Ovary (tissue), 9 donors: Measurements from ENCODE around the gene BUB1B. TPM values are rescaled to one million over a fixed set of nuclear protein-coding genes. Genes with fewer than 3 reads are reported as not detected.

Experiments used
- DNase-seq, 5 donors: peaks; one replicate each; pipeline ENCODE4 v3.0.0-alpha.2; 2019 to 2020
- H3K27ac ChIP-seq, 2 donors: fragments of 200-600 bp; one replicate each; pipeline versions ENCODE4 v1.5.1 to v1.8.0; 2019 to 2022
- H3K27me3 ChIP-seq: fragments of 200-600 bp; one replicate; pipeline ENCODE4 v1.8.0; 2022
- H3K36me3 ChIP-seq: fragments of 200-600 bp; sonication (generic); one replicate; pipeline ENCODE4 v1.5.1; 2019
- H3K4me1 ChIP-seq: one replicate; pipeline ENCODE4 v1.8.1; 2013; ENCODE audit warnings: mild to moderate bottlenecking, moderate library complexity; ENCODE audit not compliant: insufficient read depth
- H3K4me3 ChIP-seq: fragments of 200-600 bp; sonication (generic); one replicate; pipeline ENCODE4 v1.5.1; 2017
- H3K9me3 ChIP-seq, 2 donors: fragments of 200-600 bp in 1 of 2; sonication (generic) in 1 of 2; one replicate each; pipeline versions ENCODE4 v1.5.1 to v1.8.1; 2013 to 2019; ENCODE audit warnings: mild to moderate bottlenecking in 1 of 2, moderate library complexity in 1 of 2
- EP300 ChIP-seq: sonication (generic); formaldehyde crosslinking; IDR thresholded peaks from one replicate; pipeline ENCODE4 v1.6.1; 2017; ENCODE audit warnings: antibody characterized with exemption
- POLR2A ChIP-seq: fragments of 450-650 bp; IDR thresholded peaks from one replicate; pipeline ENCODE4 v1.6.1; 2017; ENCODE audit warnings: antibody characterized with exemption, mild to moderate bottlenecking, moderate library complexity
- WGBS, 3 donors: extraction: QIAGEN DNeasy Blood & Tissue Kit in 1 of 3; methylation state at CpG; one replicate each; pipeline versions ENCODE4 v1.1.5 to v1.1.7; 2013 to 2017; 5-methylcytosine and 5-hydroxymethylcytosine counted together
- intact Hi-C, 4 donors: fragments of 100-400 bp; cut with DNase I; formaldehyde crosslinking; loops; one replicate each; pipeline versions ENCODE4 v1.11.0 to v1.15.1; 2022 to 2023
- polyA plus RNA-seq, 2 donors: library from polyadenylated mRNA; stranded (reverse); fragments of 200-250 nt in 1 of 2; fragments of 350-450 nt in 1 of 2; fragmentation: Illumina TruSeq in 1 of 2; extraction: RNeasy Lipid Tissue Mini Kit (QIAGEN cat#74804) in 1 of 2; gene quantifications; one replicate each; pipeline ENCODE4 v1.2.3, GENCODE V29; 2013 to 2014
- total RNA-seq, 7 donors: library from RNA; depleted of rRNA in 2 of 7; stranded (reverse); fragments of >200 nt in 2 of 7; fragmentation: NEBNext Ultra II Directional in 3 of 7; extraction: Animal tissue kit (Norgen Biotek cat#: 25700) in 3 of 7; gene quantifications; one replicate each; pipeline versions ENCODE4 v1.1.0 to v1.2.4, GENCODE V29; 2016 to 2023
- TF ChIP-seq, protein P1 (sequence below), 3 donors: fragments of 450-650 bp in 2 of 3; fragments of 200-600 bp in 1 of 3; IDR thresholded peaks; one replicate each; pipeline versions ENCODE4 v1.5.1 to v1.8.0; 2016 to 2022; ENCODE audit warnings: antibody characterized with exemption in 3 of 3, mild to moderate bottlenecking in 1 of 3
- donor health status: DM: no; HTN: no; CAD: no; lungs with moderate emphysema.
- donor health status: DM: no; HTN: no; CAD: no.
- donor health status: Bipolar disorder and iron deficiency.
- donor health status: DM: yes; HTN: yes; CAD: no.
- donor health status: DM: no; HTN: no; CAD: no.
- donor health status: DM: yes; HTN: yes; CAD: no.

BUB1B gene
- total and polyA plus RNA-seq, 9 donors, result 0.43 to 2.4 (median 1.2) TPM; not detected in 1

- TF ChIP-seq POLR2A (no peak), EP300 (no peak)
- TF ChIP-seq, protein P1, sequence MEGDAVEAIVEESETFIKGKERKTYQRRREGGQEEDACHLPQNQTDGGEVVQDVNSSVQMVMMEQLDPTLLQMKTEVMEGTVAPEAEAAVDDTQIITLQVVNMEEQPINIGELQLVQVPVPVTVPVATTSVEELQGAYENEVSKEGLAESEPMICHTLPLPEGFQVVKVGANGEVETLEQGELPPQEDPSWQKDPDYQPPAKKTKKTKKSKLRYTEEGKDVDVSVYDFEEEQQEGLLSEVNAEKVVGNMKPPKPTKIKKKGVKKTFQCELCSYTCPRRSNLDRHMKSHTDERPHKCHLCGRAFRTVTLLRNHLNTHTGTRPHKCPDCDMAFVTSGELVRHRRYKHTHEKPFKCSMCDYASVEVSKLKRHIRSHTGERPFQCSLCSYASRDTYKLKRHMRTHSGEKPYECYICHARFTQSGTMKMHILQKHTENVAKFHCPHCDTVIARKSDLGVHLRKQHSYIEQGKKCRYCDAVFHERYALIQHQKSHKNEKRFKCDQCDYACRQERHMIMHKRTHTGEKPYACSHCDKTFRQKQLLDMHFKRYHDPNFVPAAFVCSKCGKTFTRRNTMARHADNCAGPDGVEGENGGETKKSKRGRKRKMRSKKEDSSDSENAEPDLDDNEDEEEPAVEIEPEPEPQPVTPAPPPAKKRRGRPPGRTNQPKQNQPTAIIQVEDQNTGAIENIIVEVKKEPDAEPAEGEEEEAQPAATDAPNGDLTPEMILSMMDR (IDR thresholded peaks at IDR 0.05), result no peak
- DNase-seq, result no peak
- peak overlapping the region; percentile 41 for H3K4me3 ChIP-seq
- intact Hi-C loops, result no loop called here
- peaks cover 8% of the 10 kb centered on the region for H3K4me1 ChIP-seq
- H3K27ac ChIP-seq, result no peak overlapping the region
- no peaks in the 10 kb centered on the region for H3K27me3 ChIP-seq
- no peaks in the 10 kb centered on the region for H3K9me3 ChIP-seq
- no peaks in the 10 kb centered on the region for H3K36me3 ChIP-seq
- WGBS, 3 donors, result 19 to 35% (median 33%) methylated on average over 14 to 27 of the region's 27 CpGs
Observed at GRCh38 chr15:40252141-40252437, 91.2 kb downstream of the BUB1B start.

DNA sequence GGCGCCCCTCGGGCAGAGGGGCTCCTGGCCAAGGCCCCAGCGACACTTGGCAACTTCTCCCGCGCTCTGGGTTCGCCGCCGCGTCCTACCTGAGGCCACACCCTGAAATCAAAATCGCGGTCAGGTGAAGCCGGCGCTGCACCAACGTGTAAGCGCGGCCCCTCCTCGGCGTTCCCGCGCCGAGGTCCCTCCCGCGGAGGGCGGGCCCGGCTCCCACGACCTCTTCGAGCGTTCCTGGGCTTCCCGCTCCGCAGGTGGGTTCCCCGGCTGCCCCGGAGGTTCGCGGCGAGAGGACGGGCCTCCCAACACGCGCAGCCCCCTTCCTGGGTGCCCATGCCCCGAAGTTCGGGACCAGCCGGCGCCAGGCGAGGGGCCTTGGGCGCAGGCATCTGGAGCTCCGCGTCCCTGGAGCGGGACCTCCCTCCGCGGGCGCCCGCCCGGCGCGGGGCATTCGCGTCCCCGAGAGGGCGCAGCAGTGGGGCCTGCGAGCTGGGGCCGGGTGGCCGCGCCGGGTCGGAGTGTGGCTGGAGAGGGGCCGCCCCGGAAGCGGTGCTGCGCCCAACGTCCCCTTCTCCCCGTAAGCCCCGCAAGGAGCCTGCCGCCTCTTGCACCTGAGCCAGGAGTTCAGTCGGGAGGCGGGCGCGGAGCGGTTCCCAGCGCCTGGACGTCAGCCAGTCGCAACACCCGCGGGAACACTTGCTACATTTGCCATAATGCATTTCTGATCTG, 91.7 kb downstream of the BUB1B start:
- Histone ChIP-seq H3K9me3 (no peaks in the 10 kb centered on the region), H3K36me3 (no peaks in the 10 kb centered on the region), H3K27ac (no peak overlapping the region), H3K4me3 (peak overlapping the region; percentile 41), H3K4me1 (peaks cover 8% of the 10 kb centered on the region), H3K27me3 (no peaks in the 10 kb centered on the region)
- DNase-seq, result peak in 3 of 5 donors; percentile 33 to 60 (median 42)
- no peak for TF ChIP-seq POLR2A
- TF ChIP-seq, protein P1 (IDR thresholded peaks at IDR 0.05), result peak in 1 of 3 donors; percentile 15
- 1 to 3% (median 1%) methylated on average over 25 to 82 of the region's 82 CpGs for WGBS, 3 donors
- intact Hi-C loops, result no loop called here

DNA sequence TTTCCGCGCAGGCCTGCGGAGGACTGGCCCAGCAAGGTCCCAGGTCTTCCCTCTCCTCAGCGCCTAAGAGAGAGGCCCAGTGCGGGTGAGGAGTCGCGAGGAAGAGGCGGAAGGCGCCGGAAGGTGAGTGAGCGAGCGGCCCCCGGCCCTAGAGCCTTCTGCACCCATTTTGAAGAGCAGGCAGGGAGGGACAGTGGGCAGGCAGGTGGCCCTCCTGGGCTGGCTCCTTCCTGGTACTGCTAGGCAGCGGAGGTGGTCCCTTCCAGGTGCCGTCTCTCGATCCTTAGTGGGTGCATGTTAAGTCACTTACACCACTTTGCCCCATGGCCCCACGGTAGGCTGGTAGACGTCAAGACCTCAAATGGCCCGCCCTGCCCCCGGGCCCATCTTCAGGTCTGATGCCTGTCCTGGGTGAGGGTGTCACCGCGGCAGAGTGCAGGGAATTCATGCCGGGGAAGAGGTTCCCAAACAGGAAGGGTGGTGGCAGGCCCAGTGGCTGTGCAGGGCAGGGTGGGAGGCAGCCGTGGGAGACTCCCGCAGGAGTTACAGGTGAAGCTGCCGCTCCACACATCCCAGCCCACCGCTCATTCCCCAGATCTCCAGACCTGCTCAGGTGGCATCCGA, 92.4 kb downstream of the BUB1B start:
- H3K9me3 ChIP-seq, result no peaks in the 10 kb centered on the region
- no peak for DNase-seq
- peaks cover 8% of the 10 kb centered on the region for H3K4me1 ChIP-seq
- peak overlapping the region; percentile 41 for H3K4me3 ChIP-seq
- no peaks in the 10 kb centered on the region for H3K36me3 ChIP-seq
- TF ChIP-seq, protein P1 (IDR thresholded peaks at IDR 0.05), result no peak
- TF ChIP-seq EP300 (no peak), POLR2A (no peak)
- H3K27ac ChIP-seq, result no peak overlapping the region
- no peaks in the 10 kb centered on the region for H3K27me3 ChIP-seq
- WGBS, 3 donors, result 36 to 41% (median 38%) methylated on average over 27 to 28 of the region's 28 CpGs
- intact Hi-C loops, result no loop called here

DNA sequence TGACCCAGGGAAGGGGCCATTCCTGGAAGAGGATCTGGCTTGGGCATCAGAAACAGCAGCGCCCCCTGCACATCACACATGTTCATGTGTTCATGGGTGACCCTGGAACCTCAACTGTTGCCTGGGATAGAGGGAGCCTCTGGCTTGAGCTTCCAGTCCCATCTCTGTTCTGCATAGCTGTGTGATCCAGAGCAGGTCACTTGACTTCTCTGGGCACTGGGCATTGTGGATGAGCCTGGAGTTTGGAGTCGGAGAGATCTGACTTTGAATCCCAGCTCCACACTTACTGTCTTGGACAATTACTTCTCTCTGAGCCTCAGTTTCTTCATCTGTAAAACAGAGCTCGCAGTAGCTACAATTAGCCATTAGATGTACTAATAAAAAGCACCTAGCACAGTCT, 93.6 kb downstream of the BUB1B start:
- Histone ChIP-seq H3K9me3 (no peaks in the 10 kb centered on the region), H3K36me3 (no peaks in the 10 kb centered on the region), H3K27ac (no peak overlapping the region), H3K27me3 (no peaks in the 10 kb centered on the region), H3K4me3 (no peak overlapping the region), H3K4me1 (peaks cover 8% of the 10 kb centered on the region)
- no peak for DNase-seq
- intact Hi-C loops, result no loop called here
- TF ChIP-seq, protein P1 (IDR thresholded peaks at IDR 0.05), result no peak
- TF ChIP-seq EP300, result no peak
- no peak for TF ChIP-seq POLR2A
- 95 to 99% (median 97%) methylated on average over 3 of the region's 3 CpGs for WGBS, 3 donors
